Epithelial cell of esophagus (primary cell): Measurements from ENCODE around the gene RNF2.
"Not testable (repeated sequence)": the region's sequence is repeated elsewhere in the genome, so short reads cannot be mapped to it uniquely, and the experiment has no call there.

ENCODE experiments used
- DNase-seq: peaks from one replicate; pipeline ENCODE4 v3.0.0; 2010; ENCODE audit warnings: low read depth
- H3K4me3 ChIP-seq: 2 replicates; pipeline ENCODE4 v1.5.1; 2011; ENCODE audit warnings: mild to moderate bottlenecking, low read length, control low read depth
- CTCF ChIP-seq: IDR thresholded peaks from 2 replicates; pipeline ENCODE4 v1.5.1; 2011; ENCODE audit warnings: low read depth, mild to moderate bottlenecking, low read length, control low read depth, inconsistent platforms; ENCODE audit not compliant: insufficient read depth; ENCODE audit errors: missing control alignments

The RNF2 gene

GRCh38 chr1:185044981-185045813 lies at the start of gene RNF2:
TSS of gene RNF2 (plus strand) at chr1:185045558. CDS start at chr1:185087554, 41,996 bp downstream.
- TF ChIP-seq CTCF = no peak
- DNase-seq = peak; percentile 77
- peak within 1 kb of the TSS; percentile 77 for H3K4me3 ChIP-seq

GRCh38 chr1:184999974-185000373 lies 45.4 kb upstream of the RNF2 start:
- DNase-seq, H3K4me3 ChIP-seq: not testable (repeated sequence)

GRCh38 chr1:185001312-185001880 lies 44.0 kb upstream of the RNF2 start:
- not testable (repeated sequence) for H3K4me3 ChIP-seq, DNase-seq

- no peak for TF ChIP-seq CTCF
- no peak for DNase-seq
- H3K4me3 ChIP-seq = no peak overlapping the region
These were observed 36.5 kb upstream of the RNF2 start for GRCh38 chr1:185008838-185009237.

GRCh38 chr1:185010361-185010760 lies 35.0 kb upstream of the RNF2 start:
- DNase-seq = no peak
- no peak overlapping the region for H3K4me3 ChIP-seq
- TF ChIP-seq CTCF = no peak

GRCh38 chr1:185014941-185015340 lies 30.4 kb upstream of the RNF2 start:
- no peak for TF ChIP-seq CTCF
- H3K4me3 ChIP-seq = no peak overlapping the region
- DNase-seq = no peak

GRCh38 chr1:185015631-185016030 lies 29.7 kb upstream of the RNF2 start:
- H3K4me3 ChIP-seq = no peak overlapping the region
- DNase-seq = no peak
- TF ChIP-seq CTCF = no peak

- DNase-seq = peak; percentile 60
- no peak for TF ChIP-seq CTCF
- H3K4me3 ChIP-seq = no peak overlapping the region
These were observed 28.5 kb upstream of the RNF2 start for GRCh38 chr1:185016880-185017279.
